HFF-Myc (cell line): ENCODE measurements around the gene AMOT.

Source experiments
- DNase-seq: peaks from one replicate; pipeline ENCODE4 v3.0.0-alpha.2; 2011; ENCODE audit warnings: low read depth; ENCODE audit errors: extremely low read depth
- H3K4me3 ChIP-seq: replicated peaks from 2 replicates; pipeline ENCODE4 v1.5.1; 2011; ENCODE audit warnings: low read depth, mild to moderate bottlenecking, control low read depth, low read length
- CTCF ChIP-seq: IDR thresholded peaks from 2 replicates; pipeline ENCODE4 v1.5.1; 2012; ENCODE audit warnings: mild to moderate bottlenecking, low read depth, low read length, control low read depth; ENCODE audit errors: missing control alignments

AMOT gene

GRCh38 chrX:112852851-112853250, 12.2 kb upstream of the AMOT start:
- DNase-seq = no peak
- TF ChIP-seq CTCF = no peak
- no peak overlapping the region for H3K4me3 ChIP-seq

GRCh38 chrX:112851806-112852205, 11.2 kb upstream of the AMOT start:
- DNase-seq = no peak
- TF ChIP-seq CTCF = no peak
- H3K4me3 ChIP-seq = no peak overlapping the region

- DNase-seq = no peak
- no peak overlapping the region for H3K4me3 ChIP-seq
- no peak for TF ChIP-seq CTCF
These were observed 10.6 kb upstream of the AMOT start for GRCh38 chrX:112851161-112851779.

- no peak for DNase-seq
- H3K4me3 ChIP-seq = no peak overlapping the region
- no peak for TF ChIP-seq CTCF
These were observed 8.4 kb upstream of the AMOT start for GRCh38 chrX:112849016-112849415.

GRCh38 chrX:112846782-112847181, 6.2 kb upstream of the AMOT start:
- DNase-seq = no peak
- no peak for TF ChIP-seq CTCF
- no peak overlapping the region for H3K4me3 ChIP-seq

GRCh38 chrX:112846187-112846586, 5.6 kb upstream of the AMOT start:
- no peak for DNase-seq
- TF ChIP-seq CTCF = no peak
- H3K4me3 ChIP-seq = no peak overlapping the region

GRCh38 chrX:112844250-112844649, 3.6 kb upstream of the AMOT start:
- DNase-seq = no peak
- no peak for TF ChIP-seq CTCF
- H3K4me3 ChIP-seq = no peak overlapping the region
